ENCODE measurements around the gene TBC1D3H.
"Not testable (repeated sequence)": the region's sequence is repeated elsewhere in the genome, so short reads cannot be mapped to it uniquely, and the experiment has no call there.

The TBC1D3H gene

DNA sequence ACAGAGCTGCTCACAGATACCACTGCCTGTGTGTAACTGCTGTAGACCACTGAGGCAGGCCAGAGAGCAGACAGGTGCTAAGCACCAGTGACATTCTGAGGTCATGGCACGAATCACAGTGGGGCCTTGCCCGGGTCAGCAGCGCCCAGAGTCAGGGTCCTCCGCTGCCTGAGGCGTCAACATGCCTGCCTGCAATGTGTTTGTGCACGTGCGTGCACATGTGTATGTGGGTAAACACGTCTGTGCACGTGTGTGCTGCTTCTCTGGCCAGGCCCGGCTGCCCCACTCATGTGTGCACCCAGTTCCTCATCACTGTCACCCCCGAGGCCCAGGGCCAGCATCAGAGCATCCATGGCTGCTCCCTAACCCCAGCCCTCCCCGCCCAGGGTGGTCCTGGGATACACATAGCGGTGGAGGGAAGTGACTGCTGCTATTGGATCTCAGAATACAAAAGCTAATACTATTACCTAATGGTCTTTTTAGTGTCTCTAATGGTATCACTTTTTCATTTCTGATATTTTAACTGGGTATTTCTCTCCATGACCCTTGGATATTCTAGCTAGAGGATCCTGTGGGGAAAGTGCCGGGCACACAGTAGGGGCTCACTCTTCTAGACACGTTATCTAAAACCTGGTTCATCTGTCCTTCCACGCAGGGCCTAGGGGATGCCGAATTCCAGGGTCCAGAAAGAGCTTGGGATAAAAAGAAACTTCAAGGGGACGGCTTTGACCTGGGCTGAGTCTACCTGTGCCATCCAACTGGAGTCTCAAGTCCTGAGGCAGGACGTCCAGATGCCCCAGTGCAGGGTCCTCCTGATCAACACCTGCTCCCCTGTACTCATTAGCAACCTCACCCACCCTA lies at the start of gene TBC1D3H:
Gene TBC1D3H (minus strand): TSS at position 51 of the 861 bp plus-strand sequence. CDS start 1,540 bp downstream, outside the sequence.
- DNase-seq = not testable (repeated sequence)

GRCh38 chr17:36428891-36429290 lies 40.7 kb upstream of the TBC1D3H start:
- not testable (repeated sequence) for DNase-seq

- not testable (repeated sequence) for DNase-seq
Measured at GRCh38 chr17:36415180-36415941, 27.1 kb upstream of the TBC1D3H start.

DNA sequence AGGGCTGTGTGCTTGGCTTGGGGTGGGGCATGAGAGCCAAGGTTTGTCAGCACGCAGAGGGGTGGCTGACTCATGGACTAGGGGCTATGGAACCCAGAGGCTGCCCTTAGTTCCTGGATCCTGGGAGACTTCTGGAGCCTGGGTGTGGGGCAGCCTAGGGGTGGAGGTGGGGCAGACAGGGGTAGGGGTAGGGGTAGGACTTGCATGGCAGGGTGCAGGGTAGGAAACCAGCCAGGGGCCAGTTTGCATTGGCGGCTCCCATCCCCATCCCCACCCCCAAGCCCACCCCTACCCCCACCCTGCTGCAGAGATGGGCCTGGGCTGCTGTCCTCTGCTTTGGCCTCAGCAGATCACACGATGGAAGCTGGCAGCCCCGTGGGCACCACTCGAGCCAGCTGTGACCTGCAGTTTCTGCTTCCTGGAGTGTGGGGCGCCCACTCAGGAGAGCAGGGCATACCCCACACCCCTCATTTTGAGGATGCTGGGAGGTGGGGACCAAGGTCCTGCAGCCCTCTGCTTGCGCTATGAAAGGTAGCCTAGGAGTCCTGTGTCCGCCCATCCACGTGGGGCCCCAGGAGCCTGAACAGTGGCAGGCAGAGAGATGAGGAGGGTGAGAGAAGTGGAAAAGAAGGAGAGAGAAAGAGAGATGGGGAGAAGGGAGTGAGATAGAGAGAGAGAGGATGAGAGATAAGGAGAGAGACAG lies 2.9 kb upstream of the TBC1D3H start:
- DNase-seq = not testable (repeated sequence)

- DNase-seq = not testable (repeated sequence)
Measured at GRCh38 chr17:36375938-36376337, 12.3 kb downstream of the TBC1D3H start.

DNA sequence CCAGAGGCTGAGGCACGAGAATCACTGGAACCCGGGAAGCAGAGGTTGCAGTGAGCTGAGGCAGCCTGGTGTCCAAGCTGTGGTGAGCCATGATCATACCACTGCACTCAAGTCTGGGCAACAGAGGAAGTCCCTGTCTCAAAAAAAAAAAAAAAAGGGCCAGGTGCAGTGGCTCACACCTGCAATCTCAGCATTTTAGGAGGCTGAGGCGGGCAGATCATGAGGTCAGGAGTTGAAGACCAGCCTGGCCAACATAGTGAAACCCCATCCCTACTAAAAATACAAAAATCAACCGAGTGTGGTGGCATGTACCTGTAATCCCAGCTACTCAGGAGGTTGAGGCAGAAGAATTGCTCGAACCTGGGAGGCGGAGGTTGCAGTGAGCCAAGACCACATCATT lies 25.7 kb downstream of the TBC1D3H start:
- not testable (repeated sequence) for DNase-seq
